CD4-positive, alpha-beta T cell treated with Interleukin-21 for 1 hour (primary cell): ENCODE data around the gene C1orf185.
"Not testable (repeated sequence)": the region's sequence is repeated elsewhere in the genome, so short reads cannot be mapped to it uniquely, and the experiment has no call there.

Experiments used
- DNase-seq: peaks from one replicate; pipeline ENCODE4 v3.0.0-alpha.2; 2020

Gene C1orf185

DNA sequence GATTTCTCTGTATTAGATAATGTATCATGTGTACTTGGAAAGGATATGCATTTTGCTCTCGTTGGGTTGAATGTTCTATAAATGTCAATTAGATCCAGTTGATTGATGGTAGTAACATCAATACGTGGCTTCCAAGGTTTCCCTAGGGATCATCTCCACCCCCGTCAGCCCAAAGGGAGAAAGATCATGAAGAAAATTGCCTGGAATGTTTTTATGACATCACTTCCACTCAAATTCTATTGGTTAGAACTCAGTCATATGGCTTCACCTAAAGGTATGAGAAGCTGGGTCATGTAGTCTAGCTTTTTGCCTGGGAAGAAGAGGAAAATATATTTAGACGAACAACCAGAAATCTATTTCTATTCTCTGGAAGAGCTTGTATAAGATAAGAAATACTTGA, at the start of gene C1orf185:
TSS of gene C1orf185 (plus strand) at position 253 of the 400 bp plus-strand sequence. CDS start at position 259, 6 bp downstream.
- no peak for DNase-seq

DNA sequence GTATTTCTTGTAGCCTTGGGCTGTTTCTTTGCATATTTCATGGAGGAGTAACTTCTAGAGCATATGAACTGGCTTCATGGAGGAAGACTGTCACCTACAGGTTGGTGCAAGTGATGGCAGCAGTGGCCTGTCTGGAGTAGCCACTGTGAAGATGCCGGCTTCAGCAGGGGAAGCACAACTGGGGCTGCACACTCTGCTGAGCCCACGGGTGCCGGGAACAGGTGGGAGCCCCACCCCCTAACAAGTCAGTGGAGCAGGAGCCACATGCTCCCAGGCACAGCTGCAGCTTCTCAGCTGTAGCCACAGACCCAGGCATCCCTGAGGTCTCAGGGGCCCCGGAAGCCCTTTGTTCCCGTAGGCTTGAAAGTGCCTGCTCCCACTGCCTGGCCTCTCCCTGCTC, 43.2 kb upstream of the C1orf185 start:
- peak; percentile 28 for DNase-seq

DNA sequence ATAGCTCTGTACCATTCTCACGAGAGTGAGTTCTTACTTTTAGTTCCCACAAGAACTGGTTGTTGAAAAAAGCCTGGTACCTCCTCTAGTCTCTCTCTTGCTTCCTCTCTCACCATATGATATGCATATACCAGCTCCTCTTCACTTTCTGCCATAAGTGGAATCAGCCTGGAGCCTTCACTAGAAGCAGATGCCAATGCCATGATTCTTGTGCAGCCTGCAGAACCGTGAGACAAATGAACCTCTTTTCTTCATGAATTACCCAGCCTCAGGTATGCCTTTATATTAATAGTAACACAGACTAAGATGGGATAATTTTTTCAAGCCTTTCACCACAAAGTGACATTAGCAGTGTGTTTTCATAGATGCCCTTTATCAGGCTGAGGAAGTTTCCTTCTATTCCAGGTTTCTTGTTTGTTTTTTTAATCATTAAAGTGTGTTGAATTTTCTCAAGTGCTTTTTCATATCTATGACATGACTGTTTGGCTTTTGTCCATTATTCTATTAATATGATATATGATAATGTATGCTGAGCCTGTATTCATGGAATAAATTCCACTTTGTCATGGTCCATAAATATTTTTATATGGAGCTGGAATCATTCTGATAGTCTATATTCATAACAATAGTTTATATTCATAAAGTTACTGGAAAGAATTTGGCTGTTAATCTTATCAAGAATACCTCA, 40.7 kb upstream of the C1orf185 start:
- DNase-seq: no peak

DNA sequence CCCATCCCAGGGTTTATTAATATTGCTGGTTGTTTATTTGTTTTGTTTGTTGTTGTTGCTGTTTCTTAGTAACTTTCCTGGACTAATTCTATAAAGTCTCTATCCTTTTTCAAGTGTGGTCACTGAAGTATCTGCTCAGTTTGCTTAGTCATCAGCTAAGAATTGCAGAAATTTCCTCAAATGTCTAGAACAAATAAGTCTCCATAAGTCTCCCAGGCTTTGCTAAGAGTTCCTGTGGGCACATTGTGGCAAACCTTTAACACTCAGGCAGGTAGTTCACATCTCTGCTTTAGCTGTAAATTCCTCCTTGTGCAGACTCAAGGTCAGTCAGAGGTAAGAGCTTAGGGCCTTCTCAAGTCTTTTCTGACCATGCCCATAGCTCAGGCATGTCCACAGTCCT, 38.9 kb upstream of the C1orf185 start:
- DNase-seq: no peak

DNA sequence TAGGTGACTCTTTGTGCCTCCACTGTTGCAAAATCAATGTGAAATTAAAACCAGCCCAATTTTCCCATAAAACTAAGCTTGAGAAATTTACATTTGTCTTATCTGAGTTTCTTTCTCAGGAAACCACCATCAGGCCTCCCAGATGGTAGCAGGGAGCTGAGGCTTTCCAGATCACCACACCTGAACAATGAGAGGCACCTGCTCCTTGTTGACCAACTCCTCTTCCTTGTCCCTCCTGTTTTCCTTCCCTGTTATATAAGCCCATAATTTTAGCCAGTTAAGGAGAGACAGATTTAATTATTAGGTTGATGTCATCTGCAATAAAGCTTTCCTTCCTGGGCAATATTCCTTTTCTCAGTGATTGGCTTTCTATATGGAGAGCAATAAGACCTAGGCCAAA, 32.0 kb upstream of the C1orf185 start:
- no peak for DNase-seq

DNA sequence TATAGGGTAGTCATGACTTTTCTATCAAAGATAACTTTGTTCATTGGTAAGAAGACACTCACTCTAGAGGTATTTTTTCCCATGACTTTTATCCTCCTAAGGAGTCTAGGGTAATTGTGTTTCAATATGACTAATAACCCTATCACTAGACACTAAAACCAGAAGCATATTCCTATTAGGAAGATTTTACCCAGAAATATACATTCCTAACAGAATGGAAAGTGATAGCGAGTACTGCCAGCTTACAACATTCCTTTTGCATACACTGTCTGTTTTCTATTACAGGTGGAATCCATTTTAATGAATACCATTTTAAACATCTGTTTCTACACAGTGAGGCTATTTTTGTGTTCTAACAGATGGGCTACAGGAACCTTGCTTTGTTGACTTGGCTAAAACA, 31.4 kb upstream of the C1orf185 start:
- no peak for DNase-seq

DNA sequence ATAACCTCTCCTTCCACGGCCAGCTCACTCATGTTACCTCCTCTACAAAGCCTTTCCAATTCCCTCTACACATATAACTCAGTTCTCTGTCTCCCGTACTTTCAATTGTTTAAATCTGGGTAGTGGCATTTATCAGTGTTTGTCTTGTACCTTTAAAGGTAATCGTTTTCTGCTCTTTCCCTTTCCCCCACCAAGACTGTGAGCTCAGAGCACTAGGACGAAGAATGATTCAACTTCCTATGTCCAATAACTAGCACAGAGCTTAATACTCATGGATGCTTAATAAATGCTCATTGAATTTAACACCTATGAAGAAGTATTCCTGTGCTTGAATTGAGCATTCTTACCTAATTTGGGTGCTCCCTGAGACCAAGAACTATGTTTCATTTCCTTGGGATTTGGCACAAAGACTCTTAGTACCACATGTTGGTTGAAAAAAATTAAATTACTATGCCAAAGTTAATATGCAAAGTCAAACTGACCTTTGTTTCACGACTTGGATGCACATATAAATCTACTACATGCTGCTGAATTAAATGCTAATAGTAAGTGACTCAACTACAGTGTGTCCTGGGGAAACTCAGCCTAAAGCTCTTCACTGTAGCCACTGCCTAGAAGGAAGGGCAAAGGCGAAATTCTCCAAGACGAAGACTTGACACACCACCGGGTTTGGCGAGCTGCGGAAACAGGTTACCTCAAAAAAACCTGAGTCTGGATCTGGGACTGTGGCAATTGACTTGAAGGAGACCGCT, 30.6 kb upstream of the C1orf185 start:
- DNase-seq: no peak

DNA sequence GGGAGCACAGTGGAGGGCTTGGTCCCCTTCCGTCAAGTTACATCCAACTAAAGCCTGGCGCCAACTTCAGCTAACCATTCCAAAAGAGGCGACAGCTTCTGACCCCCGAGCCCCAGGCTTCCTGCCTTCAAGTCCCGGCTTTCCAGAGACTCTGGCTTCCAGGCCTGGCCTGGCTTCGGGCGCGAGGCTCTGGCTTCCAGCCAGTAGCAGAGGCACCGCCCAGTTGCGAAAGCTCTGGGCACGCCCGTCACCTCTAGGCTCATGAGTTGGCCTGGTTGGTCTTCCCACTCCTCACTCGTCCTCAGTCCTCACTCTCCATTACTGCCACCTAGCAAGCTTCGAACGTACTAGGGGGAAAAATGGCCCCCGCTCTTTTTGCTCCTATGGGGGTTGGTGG, 30.0 kb upstream of the C1orf185 start:
- DNase-seq: no peak

DNA sequence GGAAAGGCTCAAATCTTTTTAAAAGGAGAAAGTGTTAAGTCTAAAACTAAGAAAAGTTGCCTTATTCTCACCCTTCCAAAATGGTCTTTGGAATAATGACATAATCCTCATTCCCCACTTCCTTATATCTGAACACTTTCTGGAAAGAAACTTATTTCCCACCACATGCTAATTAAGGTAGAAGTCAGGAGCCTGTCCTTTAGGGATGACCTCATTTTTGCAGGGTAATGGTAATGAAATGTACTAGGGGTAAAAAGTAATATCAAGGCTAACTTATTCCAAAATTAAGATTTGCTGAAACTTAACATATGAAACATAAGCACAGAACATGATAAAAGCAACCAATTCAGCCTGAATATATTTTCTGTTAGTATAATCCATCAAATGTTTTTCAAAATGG, 29.4 kb upstream of the C1orf185 start:
- DNase-seq: no peak

DNA sequence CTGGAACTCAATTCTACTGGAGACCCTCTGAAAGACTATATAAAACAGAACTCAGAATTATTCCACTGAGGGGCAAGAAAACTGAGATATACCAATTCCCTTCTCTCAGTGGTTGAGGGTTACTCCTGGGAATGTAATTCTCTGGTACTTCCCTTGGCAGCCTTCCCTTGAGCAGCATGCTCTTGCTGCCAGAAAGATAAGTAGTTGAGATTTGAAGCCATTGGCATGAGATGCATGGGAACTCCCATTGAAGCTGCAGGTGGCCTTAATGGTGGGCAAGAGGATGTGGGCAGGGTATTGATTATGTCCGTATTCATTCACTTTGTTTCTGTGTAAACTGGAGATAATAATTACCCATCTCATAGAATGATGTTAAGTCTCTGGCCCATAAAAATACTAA, 28.6 kb upstream of the C1orf185 start:
- DNase-seq: no peak

DNA sequence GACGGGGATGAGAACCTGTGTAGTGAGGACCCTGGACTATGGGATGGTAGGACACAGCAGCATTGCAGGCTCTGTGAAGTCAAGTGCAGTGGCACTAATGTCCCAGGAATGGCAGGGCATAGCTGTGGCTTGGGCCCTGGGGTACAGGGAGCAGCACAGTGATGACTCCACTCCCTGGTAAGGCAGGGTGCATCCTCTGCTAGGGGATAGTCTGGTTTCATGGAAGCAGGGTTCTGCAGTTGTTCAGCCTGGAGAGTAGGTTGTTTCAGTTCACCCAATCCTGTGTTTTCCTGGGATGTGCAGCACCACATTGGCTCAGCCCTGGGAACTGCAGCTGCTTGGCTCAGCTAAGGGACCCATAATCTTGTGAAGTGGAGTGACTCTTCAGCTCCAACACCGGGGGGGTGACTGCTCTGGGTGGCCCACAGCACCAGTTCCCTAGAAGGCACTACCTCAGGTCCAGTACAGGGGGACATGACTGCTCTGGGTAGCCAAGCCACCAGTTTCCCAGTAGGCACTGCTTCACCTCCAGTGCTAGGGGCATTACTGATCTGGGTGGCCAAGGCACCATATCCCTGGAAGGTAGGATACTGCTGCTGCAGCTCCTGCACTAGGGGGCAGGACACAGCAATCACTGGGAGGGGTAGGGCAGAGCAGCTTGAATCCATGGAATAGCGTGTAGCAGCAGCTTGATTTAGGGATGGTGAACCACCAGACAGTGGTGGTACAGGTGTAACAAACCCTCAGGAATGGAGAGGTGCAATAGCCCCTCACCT, 15.3 kb upstream of the C1orf185 start:
- no peak for DNase-seq

DNA sequence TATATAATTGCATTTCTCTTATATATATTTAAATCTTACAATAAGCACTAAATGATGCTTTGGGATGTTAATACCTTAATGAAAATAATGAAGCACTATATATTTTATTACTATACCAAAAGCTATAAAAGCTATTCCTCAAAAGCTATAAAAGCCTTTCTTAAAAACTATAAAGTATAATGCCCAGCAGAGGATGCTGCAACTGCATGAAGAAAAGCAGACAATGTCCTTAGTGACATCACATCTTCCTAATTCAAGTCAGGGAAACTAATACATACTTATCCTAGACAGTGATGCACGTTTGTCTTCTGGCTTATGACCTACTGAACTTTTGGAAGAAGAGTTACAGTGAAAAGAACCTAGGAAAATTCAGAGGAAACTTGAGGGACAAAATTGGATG, 13.6 kb upstream of the C1orf185 start:
- DNase-seq: no peak

DNA sequence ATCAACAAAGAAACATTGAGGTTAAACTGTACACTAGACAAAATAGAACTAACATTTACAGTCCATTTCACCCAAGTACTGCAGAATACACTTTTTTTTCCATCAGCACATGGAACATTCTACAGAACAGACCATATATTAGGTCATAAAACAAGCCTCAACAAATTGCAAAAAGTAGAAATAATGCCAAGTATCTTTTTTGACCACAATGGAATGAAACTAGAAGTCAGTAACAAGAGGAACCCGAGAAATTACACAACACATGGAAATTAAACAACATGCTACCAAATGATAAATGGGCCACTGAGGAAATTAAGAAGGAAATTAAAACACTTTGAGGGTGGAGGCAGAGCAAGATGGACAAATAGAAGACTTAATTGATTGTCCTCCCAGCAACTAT, 8.4 kb upstream of the C1orf185 start:
- DNase-seq: no peak

DNA sequence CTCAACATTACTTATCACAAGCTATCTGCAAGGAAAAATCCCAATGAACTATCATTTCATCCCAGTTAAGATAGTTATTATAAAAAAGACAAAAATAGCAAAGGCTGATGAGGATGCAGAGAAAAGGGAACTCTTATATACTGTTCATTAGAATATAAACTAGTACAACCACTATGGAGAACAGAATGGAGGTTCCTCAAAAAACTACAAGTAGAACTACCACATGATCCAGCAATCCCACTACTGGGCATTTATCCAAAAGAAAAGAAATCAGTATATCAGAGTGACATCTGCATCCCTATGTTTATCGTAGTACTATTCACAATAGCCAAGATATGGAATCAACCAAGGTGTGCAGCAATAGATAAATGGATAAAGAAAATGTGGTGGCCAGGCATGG, 4.9 kb upstream of the C1orf185 start:
- no peak for DNase-seq

DNA sequence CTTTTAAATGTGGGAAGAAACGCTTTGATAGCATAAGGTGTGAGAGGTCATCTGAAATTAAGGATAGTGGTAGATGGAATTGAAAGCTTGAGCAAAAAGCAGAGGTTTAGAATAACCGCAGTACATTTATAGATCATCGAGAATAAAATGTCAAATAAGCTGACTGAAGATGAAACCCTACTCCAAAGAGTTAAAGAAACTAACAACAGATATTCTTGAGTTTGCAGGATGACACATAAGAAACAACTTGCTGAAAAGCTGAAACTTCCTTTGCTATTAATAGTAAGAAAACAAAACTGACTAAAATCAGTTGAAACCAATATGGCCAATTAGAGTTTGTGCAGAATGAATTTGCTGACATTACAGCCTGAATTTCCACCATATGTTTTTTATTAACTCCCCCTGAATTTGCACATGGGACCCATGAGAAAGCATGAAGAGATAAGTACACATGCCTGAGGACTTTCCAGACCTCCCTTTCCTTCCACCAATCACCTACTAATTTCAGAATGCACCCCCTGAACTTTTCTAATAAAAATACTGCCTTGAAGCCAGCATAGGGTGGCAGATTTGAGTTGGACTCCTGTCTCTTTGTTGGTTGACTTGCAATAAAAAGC, 1.7 kb upstream of the C1orf185 start:
- no peak for DNase-seq

DNA sequence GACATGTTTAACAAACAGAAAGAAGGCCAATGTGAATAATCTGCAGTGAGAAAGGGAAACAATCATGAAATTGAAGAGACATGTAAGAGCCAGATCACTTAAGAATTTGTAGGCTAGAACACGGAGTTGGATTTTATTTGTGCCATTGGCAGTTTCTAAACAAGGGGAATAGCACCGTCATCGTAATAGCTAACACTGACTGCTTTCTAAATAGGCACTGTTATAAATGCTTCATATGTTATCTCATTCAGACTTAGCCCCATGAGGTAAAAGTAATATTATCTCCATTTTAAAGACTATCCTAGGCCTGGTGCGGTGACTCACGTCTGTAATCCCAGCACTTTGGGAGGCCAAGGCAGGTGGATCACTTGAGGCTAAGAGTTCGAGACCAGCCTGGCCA, 12.1 kb downstream of the C1orf185 start:
- DNase-seq: no peak

DNA sequence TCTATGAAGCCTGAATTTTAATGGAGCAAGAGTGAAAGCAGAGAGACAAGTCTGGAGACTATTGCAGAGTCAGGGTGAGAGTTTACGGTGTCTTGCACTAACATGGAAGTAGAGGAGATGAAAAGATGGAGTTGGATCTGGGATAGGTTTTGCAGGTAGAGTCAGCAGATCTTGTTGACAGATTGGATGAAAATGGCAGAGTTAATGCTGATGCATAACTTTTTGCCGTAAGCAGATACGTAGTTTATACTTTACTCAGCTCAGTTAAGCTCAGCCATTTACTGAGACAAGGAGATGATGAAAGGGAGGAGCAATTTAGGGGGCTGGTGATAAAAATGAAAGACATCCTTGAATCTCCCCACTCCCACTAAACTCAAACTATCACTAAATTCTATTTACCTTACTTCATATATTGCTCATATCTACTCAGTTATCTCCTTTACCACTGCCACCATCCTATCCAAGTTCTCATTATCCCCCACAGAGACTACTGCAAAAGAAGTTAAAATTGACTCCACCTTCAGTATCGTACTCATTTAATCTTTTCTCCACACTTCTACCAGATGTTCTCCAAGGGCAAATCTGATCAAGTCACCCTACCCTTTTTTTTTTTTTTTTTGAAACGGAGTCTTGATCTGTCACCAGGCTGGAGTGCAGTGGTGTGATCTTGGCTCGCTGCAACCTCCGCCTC, 13.8 kb downstream of the C1orf185 start:
- no peak for DNase-seq

DNA sequence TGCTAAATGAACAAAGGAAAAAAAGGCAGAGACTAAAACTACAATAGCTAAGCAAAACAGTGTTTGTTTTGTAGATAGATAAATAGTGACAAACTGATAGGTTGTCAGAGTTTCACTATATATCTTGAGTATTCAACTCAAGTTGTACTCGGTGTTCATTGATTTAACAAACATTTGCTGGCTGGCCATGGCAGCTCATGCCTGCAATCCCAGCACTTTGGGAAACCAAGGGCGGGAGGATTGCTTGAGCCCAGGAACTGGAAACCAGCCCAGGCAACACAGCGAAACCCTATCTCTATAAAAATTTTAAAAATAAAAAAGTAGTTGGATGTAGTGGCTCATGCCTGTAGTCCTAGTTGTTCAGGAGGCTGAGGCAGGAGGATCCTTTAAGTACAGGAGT, 17.3 kb downstream of the C1orf185 start:
- DNase-seq: no peak

DNA sequence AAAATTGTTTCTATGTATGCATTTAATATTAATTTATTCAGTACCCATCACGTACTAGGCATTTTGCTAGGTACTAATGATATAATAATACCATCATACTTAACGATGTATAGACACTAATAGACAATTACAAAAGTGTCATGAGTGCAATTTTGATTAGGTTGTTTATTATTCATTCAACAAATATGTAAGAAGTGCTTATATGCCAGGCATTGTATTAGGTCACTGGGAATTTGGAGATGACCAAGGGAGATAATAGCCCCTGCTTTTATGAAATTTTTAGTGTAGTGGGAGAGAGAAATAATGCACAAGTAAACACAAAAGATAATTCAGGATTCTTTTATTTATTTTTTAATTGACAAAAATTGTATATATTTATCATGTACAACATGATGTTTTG, 18.6 kb downstream of the C1orf185 start:
- DNase-seq: no peak

DNA sequence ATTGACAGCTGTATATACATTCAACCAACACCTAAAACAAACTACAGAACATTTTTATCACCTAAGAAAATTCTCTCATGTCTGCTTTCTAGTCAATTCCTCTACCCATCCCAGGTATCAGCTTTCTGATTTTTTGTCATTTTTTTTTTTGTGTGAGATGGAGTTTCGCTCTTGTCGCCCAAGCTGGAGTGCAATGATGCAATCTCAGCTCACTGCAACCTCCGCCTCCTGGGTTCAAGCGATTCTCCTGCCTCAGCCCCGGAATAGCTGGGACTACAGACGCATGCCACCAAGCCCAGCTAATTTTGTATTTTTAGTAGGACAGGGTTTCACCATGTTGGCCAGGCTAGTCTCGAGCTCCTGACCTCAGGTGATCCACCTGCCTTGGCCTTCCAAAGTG, 25.1 kb downstream of the C1orf185 start:
- DNase-seq: not testable (repeated sequence)

DNA sequence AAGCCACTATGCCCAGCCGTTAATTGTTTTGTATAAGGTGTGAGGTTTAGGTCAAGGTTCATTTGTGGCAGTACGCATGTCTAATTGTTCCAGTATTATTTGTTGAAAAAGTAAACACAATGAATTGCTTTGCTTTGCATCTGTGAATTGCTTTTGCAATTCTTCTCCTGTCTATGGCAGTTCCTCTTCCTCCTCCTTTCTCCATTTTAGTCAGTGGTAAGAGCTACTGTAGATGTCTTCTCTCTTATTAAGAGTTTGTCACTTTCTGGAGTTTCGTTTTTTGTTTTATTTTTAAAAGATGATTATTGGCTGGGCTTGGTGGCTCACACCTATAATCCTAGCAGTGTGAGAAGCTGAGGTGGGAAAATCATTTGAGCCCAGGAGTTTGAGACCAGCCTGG, 29.2 kb downstream of the C1orf185 start:
- no peak for DNase-seq

DNA sequence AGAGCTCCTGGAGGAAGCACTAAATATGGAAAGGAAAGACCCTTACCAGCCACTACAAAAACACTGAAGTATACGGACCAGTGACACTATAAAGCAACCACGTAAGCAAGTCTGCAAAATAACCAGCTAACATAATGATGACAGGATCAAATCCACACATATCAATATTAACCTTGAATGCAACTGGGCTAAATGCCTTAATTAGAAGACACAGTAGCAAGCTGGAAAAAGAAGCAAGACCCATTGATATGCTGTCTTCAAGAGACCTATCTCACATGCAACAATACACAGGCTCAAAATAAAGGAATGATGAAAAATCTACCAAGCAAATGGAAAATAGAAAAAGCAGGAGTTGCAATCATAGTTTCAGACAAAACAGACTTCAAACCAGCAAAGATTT, 31.0 kb downstream of the C1orf185 start:
- DNase-seq: no peak

DNA sequence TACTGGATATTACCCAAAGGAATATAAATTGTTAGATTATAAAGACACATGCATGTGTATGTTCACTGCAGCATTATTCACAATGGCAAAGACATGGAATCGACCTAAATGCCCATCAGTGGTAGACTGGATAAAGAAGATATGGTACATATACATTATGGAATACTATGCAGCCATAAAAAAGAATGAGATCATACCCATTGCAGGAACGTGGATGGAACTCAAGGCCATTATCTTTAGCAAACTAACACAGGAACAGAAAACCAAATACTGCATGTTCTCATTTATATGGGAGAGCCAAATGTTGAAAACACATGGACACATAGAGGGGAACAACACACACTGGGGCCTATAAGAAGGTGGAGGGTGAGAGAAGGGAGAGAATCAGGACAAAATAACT, 35.7 kb downstream of the C1orf185 start:
- DNase-seq: not testable (repeated sequence)
